Activated CD4-positive, CD25-positive, alpha-beta regulatory T cell treated with anti-CD3 and anti-CD28 coated beads, Interleukin-2, amount 50 U/mL, for 72 hours (primary cell): ENCODE data around the gene OSBPL7.

Source experiments
- DNase-seq: peaks from one replicate; pipeline ENCODE4 v3.0.0; 2021

Gene OSBPL7

GRCh38 chr17:47847341-47848197 lies 26.0 kb upstream of the OSBPL7 start:
- DNase-seq, result no peak

GRCh38 chr17:47846716-47847340 lies 25.2 kb upstream of the OSBPL7 start:
- DNase-seq, result no peak

DNA sequence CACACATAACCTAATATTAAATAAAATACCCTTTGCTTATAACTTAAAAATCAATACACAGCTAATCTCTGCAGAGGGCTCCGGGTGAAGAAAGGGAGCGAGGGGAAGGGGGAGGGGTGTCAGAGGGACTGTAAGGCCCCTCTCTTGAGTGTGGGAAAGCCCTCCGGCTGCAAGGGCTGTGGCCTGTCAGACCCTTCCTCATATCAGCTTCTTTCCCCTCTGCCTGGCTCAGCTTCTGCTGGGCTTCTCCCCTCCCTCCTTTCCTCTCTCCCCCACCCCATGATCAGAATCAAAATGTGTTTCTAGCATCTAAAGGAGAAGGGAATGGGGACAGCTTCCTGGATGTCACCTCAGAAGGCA lies 24.1 kb upstream of the OSBPL7 start:
- no peak for DNase-seq

DNA sequence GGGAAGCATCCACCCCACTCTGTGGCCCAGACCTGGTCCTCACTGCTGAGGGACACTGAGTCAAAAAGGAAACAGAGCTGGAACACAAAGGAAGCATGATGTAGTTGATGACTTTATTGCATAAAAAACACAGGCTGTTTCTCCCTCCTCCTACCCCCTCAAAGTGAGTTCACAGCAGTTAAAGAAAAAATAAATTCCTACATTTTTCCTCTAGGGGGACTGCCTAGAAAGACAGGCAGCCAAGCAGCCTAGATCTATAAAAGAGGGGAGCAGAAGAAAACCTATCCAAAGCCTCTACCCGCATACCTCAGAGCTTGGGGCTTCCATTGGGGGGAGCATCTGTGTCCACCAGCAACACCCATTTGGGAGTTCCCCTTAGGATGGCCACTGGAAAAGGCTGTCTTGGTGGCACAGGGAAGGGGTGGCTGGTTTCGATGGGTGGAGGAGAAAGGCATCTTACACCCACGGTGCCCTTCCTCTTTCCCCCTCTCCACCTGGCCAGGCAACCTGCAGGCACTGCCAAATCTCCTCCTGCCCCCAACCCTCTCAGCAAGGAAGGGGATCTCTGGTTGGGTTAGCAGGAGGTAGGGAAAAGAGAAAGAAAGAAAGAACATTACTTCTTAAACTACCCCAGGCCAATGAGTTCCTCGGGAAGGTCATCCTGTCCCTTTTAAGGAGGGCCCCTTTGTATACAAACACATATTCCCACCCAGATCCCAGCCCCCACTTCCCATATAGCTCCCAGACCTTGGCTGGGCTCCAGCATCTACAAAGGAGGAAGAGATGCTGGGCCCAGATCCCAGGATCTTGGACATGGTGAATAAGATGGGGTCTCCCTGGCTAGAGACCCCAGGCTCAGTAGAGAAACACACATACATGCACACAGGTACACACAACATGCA lies 23.5 kb upstream of the OSBPL7 start:
- DNase-seq, result no peak

DNA sequence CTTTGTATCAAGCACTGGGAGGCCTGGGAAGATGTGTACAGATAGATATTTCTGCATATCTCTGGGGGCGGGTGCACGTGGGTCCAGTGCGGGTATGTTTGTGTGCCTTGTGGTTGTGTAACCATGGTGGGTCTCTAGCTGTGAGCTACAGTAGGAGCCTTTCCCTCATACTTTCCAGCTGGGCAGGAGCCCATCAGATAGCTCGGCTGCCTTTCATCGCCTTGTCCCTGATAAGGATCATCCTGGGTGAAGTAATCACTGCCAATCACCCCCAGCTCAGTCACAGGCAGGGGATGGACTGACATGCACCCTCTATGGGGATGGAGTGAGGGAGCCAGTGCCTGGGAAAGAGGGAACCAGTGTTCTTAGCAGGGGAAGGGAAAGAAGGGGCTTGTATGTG lies 22.6 kb upstream of the OSBPL7 start:
- DNase-seq, result no peak

DNA sequence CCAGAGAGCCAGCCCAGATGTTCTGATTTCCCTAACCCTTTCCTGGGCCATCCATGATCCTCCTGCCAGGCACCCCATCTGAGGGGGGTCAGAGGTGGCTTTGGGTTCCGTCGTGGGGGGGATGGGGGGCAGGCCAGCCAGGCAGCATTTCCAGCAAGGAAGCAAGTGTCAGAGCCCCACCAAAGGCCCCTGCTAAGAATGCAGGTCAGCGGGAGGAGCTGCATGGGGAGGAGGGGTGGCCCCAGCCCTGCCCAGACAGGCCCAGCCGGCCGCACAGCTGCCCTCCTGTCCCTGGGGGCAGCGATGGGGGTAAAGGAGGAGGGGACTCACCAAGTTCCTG lies 21.8 kb upstream of the OSBPL7 start:
- DNase-seq, result no peak

GRCh38 chr17:47841488-47842291 lies 20.1 kb upstream of the OSBPL7 start:
- DNase-seq, result no peak

- peak; percentile 98 for DNase-seq
Measured at GRCh38 chr17:47840742-47841487, 19.3 kb upstream of the OSBPL7 start, which contains the start of gene SCRN2. SCRN2 (minus strand) TSS chr17:47841273; CDS start chr17:47840843, 430 bp downstream.

DNA sequence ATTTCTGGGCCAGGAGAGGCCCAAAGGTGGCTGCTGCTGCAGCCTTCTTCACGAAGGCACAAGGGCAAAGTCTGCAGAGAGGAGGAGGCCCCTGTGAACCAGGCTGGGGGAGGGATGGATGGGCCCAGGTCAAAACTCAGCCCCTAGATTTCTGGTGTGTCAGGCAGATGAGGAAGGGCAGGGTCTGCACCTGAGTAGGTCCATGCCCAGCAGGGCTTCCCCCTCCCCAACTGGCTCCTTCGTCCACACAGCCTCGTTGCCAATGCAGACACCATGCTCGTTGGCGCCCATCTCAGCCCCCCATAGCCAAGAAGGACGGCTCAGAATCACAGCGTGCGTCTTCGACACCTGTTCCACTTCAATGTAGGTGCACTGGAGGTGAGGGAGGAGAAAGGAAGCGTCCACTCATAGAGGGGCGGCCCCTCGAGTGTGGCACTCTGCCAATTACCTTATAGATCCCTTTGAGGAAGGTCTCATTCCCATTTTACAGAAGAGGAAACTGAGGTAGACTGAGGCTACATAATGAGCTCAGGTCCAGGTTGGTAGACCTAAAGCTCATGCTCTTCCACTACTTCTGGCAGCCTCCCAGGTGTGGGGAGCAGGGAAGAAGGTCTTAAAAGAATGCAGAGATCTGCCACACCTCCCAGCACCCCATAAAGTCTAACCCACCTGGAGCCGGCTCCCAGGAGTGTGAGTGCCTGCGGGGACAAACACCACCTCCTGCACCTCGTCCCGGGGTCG lies 18.6 kb upstream of the OSBPL7 start:
- no peak for DNase-seq

DNA sequence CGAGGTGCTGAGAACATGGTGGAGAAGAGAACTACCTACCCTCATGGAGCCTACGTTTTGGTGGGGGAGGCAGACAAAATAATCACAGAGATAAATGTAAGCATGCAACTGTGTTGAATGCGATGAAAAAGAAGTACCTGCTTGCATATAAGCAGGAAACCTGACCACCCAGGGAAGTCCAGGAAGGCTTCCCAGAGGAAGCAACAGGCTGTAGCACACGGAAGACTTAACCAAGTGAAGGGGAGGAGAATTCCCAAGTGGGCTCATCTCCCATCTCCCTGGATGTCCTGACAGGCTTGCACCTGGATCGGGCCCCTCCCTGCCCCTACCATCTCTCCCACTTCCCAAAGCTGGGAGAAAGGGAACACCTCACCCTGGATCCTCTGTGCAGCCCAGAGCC lies 17.5 kb upstream of the OSBPL7 start:
- no peak for DNase-seq

- no peak for DNase-seq
Measured at GRCh38 chr17:47838636-47839035, 17.0 kb upstream of the OSBPL7 start.

GRCh38 chr17:47837401-47838039 lies 15.9 kb upstream of the OSBPL7 start:
- no peak for DNase-seq

GRCh38 chr17:47836601-47837000 lies 15.0 kb upstream of the OSBPL7 start:
- DNase-seq, result no peak

GRCh38 chr17:47834756-47835155 lies 13.2 kb upstream of the OSBPL7 start:
- no peak for DNase-seq

GRCh38 chr17:47831934-47832327 lies 10.3 kb upstream of the OSBPL7 start:
- no peak for DNase-seq

DNA sequence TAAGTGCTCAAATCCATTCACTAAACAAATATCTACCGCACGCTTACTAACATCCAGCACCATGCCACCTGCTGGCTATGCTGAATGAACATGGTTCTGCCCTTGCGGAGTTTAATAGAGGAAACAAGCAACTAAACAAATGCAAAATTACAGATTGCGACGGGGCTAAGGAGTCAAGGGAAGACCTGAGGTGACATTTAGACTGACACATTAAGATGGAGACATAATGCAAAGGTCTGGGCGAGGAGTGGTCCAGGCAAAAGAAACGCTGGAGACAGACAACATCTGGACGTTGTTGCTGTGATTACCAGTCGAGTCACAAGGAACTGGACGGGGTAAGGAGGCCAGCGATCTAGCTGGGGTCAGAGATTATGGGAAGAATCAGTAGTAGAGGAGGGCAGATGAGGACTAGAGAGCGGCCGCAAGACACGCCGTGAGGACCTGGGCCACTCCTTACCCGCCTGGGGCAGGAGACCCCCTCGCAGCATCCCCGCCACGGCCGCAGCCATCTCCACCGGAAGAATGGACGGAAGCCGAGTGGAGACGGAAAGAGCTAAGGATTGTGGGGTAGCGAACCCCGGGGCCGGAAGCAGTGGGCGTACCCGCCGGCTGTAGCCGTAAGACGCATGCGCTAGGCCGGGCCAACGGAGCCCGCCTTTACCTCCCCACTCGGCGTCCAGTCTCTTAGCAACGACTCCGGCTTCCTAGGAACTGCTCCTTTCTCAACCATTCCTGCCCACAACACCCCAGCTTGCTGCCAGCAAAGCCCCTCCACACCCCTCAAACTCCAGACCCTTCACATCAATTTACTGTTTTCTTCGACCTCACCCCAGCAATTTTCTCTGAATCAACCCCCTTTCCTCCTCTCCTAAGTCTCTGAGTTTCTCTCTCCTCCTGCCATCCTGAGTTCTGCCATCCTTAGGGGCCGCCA lies 9.7 kb upstream of the OSBPL7 start, which contains the start of the genes LRRC46 and MRPL10:
LRRC46 (plus strand) TSS at position 668 of the 931 bp plus-strand sequence. CDS start 320 bp downstream, outside the sequence.
MRPL10 (minus strand) TSS at position 539 of the 931 bp plus-strand sequence; CDS start at position 509, 30 bp downstream.
- peak; percentile 92 for DNase-seq

DNA sequence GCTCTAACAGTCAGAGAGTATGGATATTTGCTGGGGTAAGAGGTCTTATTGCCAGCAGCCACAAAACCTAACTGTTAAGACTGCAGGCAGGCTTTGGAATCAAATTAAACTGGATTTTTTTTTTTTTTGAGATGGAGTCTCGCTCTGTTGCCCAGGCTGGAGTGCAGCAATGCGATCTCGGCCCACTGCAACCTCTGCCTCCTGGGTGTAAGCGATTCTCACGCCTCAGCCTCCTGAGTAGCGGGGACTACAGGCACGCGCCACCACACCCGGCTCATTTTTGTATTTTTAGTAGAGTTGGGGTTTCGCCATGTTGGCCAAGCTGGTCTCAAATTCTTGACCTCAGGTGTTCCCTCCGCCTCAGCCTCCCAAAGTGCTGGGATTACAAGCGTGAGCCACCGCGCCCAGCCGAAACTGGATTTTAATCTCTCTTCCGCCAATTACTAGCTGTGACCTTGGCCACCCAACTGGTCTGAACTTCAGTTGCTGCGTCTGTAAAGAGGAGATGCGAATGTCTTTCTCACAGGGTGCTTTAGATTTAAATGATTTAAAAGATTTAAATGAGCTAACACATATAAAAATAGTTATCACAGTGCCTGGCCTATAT lies 8.9 kb upstream of the OSBPL7 start:
- DNase-seq, result no peak

DNA sequence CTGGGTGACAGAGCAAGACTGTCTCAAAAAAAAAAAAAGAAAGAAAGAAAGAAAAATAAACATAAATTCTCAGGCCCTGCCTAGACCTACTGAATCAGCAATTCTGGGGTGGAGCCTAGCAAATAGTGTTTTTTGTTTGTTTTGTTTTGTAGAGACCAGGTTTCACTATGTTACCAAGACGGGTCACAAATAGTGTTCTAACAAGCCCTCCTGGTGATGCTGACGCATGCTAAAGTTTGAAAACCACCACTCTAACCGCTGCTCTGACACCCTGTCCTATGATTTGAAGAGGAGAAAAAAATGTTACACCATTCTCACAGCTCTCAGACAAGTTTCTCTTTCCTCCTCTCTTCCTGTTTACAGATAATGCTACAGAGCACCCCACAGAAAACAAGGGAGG lies 8.3 kb upstream of the OSBPL7 start:
- no peak for DNase-seq

DNA sequence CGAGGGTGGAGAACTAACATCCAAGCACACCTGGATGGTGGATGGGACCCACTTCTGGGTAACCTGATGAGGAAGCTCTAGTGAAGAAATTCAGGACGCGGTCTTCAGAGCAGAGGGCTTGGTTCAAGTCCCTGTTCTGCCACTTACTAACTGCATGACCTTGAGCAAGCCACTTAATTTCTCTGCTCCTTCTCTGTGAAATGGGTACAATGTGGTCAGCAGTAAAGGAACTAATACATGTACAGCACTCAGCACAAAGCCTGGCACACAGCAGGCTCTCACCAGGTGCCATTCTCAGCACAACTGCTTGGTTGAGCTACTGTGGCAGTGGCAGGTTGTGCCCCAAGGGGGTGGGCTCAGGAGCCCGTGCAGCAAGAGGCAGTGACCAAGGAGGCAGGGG lies 1.9 kb upstream of the OSBPL7 start:
- no peak for DNase-seq
